ENCODE measurements around the gene FAM199X. TPM values are rescaled to one million over a fixed set of nuclear protein-coding genes. Genes with fewer than 3 reads are reported as not detected.

Gene FAM199X
- total and polyA plus RNA-seq, 4 donors, result 7.5 to 30.5 (median 11.9) TPM

Other genes with a start within 250 kb of the FAM199X start
- 1 to 10 TPM; 1.7 to 6.2 TPM for gene TMSB15B, start 203.8 kb upstream of the FAM199X start, total RNA-seq
- gene TMSB15B, start 203.8 kb upstream of the FAM199X start, polyA plus RNA-seq, result 1 to 10 TPM; 1.2 to 3.3 TPM
- not detected for gene H2BW1, start 152.7 kb upstream of the FAM199X start, total RNA-seq
- not detected for gene H2BW1, start 152.7 kb upstream of the FAM199X start, polyA plus RNA-seq
- not detected for gene H2BW2, start 126.5 kb upstream of the FAM199X start, total RNA-seq
- gene H2BW2, start 126.5 kb upstream of the FAM199X start, polyA plus RNA-seq, result not detected
- gene TMSB15C, start 90.2 kb upstream of the FAM199X start, total RNA-seq, result 10 to 100 TPM in 1 of 2 donors, under 1 TPM in 1; 0.86 to 12.3 TPM
- under 1 TPM; 0.26 to 0.61 TPM for gene TMSB15C, start 90.2 kb upstream of the FAM199X start, polyA plus RNA-seq
- gene ZCCHC18, start 53.9 kb upstream of the FAM199X start, total RNA-seq, result 1 to 10 TPM in 1 of 2 donors, under 1 TPM in 1; 0.52 to 1.1 TPM
- gene ZCCHC18, start 53.9 kb upstream of the FAM199X start, polyA plus RNA-seq, result under 1 TPM; 0.24 to 0.55 TPM
- gene SLC25A53, start 9.4 kb upstream of the FAM199X start, total RNA-seq, result 10 to 100 TPM in 1 of 2 donors, 1 to 10 TPM in 1; 6.2 to 29.4 TPM
- gene SLC25A53, start 9.4 kb upstream of the FAM199X start, polyA plus RNA-seq, result 1 to 10 TPM; 4.8 to 5.7 TPM
- gene ESX1, start 88.5 kb downstream of the FAM199X start, total RNA-seq, result not detected
- not detected for gene ESX1, start 88.5 kb downstream of the FAM199X start, polyA plus RNA-seq

All from lung (tissue), 4 donors.